GM19397 (cell line): ENCODE measurements around the gene OR1A1.
"Not testable (repeated sequence)": the region's sequence is repeated elsewhere in the genome, so short reads cannot be mapped to it uniquely, and the experiment has no call there.

Experiments used
- ATAC-seq: cut with Tn5 transposase; IDR thresholded peaks from one replicate; pipeline ENCODE4 v1.9.1; 2021; ENCODE audit warnings: mild to moderate bottlenecking, moderate library complexity; ENCODE audit not compliant: unreplicated experiment

OR1A1 gene

GRCh38 chr17:3207367-3207766 is at the start of gene OR1A1:
Gene OR1A1, plus strand, starts transcription at chr17:3207667. Its CDS starts 7,954 bp downstream, at chr17:3215621.
- ATAC-seq = no peak

GRCh38 chr17:3167574-3167973 is 39.9 kb upstream of the OR1A1 start:
- ATAC-seq = no peak

GRCh38 chr17:3189961-3190360 is 17.5 kb upstream of the OR1A1 start:
- no peak for ATAC-seq

- ATAC-seq = no peak
Observed at GRCh38 chr17:3197219-3197618, 10.2 kb upstream of the OR1A1 start, which contains the start of gene OR1A2. Gene OR1A2, plus strand, starts transcription at chr17:3197519. Its CDS starts 0 bp downstream, at chr17:3197519.

- no peak for ATAC-seq
Observed at GRCh38 chr17:3208484-3208883, 1.0 kb downstream of the OR1A1 start.

- ATAC-seq = no peak
Observed at GRCh38 chr17:3213001-3213400, 5.5 kb downstream of the OR1A1 start.

GRCh38 chr17:3213587-3213986 is 6.1 kb downstream of the OR1A1 start:
- ATAC-seq = no peak

- not testable (repeated sequence) for ATAC-seq
Observed at GRCh38 chr17:3219978-3220377, 12.5 kb downstream of the OR1A1 start.

GRCh38 chr17:3221850-3222249 is 14.4 kb downstream of the OR1A1 start:
- ATAC-seq = no peak

- ATAC-seq = no peak
Observed at GRCh38 chr17:3222505-3222904, 15.0 kb downstream of the OR1A1 start.

GRCh38 chr17:3224721-3225352 is 17.4 kb downstream of the OR1A1 start:
- not testable (repeated sequence) for ATAC-seq

- ATAC-seq = not testable (repeated sequence)
Observed at GRCh38 chr17:3232300-3232699, 24.8 kb downstream of the OR1A1 start.

GRCh38 chr17:3238685-3239084 is 31.2 kb downstream of the OR1A1 start:
- not testable (repeated sequence) for ATAC-seq

GRCh38 chr17:3241044-3241443 is 33.6 kb downstream of the OR1A1 start:
- not testable (repeated sequence) for ATAC-seq

- not testable (repeated sequence) for ATAC-seq
Observed at GRCh38 chr17:3244841-3245240, 37.4 kb downstream of the OR1A1 start.

- not testable (repeated sequence) for ATAC-seq
Observed at GRCh38 chr17:3249013-3249412, 41.5 kb downstream of the OR1A1 start.

GRCh38 chr17:3256575-3256974 is 49.1 kb downstream of the OR1A1 start:
- ATAC-seq = no peak

GRCh38 chr17:3260163-3260562 is 52.7 kb downstream of the OR1A1 start:
- ATAC-seq = no peak

- no peak for ATAC-seq
Observed at GRCh38 chr17:3260600-3260999, 53.1 kb downstream of the OR1A1 start.
